HG03097 (cell line): ENCODE data around the gene LRRC41.
"Not testable (repeated sequence)": the region's sequence is repeated elsewhere in the genome, so short reads cannot be mapped to it uniquely, and the experiment has no call there.

Source experiments
- ATAC-seq: cut with Tn5 transposase; IDR thresholded peaks from one replicate; pipeline ENCODE4 v1.9.1; 2021; ENCODE audit not compliant: unreplicated experiment, low FRiP score

The LRRC41 gene

DNA sequence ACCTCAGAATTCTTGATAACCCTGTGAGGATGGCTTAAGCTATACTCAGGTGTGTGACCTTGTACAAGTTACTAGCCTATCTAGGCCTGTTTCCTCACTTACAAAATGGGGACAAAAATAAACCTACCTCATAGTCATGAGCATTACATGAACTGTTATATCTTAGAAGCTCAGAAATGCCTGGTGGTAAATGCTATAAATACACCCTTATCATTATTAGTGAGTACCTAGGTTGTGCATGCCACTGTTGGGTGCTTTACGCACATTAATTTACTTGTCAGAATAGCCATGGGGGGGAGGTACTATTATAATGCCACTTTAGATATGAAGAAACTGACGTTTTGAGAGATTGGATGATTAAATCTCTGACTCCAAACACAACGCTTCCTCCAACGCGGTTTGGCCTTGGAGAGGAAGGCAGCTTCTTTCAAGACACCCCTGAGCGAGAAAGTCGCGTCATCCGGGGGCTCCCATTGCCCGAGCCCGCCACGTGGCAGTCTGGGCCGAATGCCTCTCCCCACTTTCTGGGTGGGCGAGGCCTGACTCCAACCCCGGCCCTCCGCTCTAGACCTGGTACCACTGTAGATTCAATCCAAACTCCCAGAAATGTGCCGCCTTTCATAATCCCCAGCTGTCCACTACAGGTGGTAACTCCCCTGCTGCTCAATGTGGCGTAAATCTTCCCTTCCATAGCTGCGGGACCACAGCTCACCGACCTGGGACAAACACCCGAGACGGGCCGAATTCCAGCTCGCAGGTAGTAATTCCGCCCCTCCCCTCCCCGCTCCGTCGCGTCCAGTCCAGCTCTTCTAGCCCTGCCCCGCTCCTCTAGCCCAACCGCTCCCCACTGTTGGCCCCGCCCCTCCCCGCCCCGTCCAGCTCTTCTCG, 56.6 kb downstream of the LRRC41 start:
- peak; percentile 33 for ATAC-seq

DNA sequence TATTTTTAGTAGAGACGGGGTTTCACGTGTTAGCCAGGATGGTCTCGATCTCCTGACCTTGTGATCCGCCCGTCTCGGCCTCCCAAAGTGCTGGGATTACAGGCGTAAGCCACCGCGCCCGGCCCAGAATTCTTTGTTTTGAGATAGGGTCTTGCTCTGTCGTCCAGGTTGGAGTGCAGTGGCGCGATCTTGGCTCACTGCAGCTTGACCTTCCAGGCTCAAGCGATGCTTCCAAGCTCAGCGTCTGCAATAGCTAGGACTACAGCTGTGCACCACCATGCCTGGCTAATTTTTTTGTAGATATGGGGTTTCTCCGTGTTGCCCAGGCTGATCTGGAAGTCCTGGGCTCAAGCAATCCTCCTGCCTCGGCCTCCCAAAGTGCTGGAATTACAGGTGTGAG, 57.3 kb downstream of the LRRC41 start:
- ATAC-seq = not testable (repeated sequence)

DNA sequence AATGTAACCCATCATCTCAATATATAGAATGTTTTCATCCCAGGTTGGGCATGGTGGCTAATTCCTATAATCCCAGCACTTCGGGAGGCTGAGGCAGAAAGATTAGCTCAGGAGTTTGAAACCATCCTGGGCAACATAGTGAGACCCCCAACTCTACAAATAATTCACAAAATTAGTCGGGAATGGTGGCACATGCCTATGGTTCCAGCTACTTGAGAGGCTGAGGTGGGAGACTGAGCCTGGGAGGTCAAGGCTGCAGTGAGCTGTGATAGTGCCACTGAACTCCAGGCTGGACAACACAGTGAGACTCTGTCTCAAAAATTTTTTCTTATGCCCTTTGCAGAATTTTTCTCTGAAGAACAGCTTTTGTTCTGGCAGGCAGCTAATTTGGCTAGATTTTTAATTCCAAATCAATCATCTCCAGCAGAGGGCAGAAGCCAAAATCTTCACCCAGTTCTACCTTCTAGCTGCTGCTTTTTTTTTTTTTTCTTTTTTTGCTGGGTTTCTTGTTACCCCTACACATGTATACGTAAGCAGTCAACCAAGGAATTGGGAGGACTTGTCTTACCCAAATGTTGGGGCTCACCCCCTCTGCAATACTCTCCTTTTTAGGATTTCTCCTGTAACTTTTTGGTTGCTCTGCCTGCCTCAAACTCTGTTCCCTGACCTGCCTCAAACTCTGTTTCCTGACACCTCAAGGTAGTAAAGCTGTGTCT, 58.6 kb downstream of the LRRC41 start:
- no peak for ATAC-seq

DNA sequence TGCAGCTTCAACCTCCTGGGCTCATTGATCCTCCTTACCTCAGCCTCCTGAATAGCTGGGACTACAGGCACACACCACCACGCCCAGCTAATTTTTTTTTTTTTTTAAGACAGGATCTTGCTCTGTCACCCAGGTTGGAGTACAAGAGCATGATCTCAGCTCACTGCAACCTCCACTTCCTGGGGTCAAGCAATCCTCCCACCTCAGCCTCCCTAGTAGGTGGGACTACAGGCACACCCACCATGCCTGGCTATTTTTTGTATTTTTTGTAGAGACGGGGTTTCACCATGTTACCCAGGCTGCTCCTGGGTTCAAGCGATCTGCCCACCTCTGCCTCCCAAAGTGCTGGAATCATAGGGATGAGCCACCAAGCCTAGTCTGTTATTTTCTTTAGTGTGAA, 59.6 kb downstream of the LRRC41 start:
- ATAC-seq = not testable (repeated sequence)

DNA sequence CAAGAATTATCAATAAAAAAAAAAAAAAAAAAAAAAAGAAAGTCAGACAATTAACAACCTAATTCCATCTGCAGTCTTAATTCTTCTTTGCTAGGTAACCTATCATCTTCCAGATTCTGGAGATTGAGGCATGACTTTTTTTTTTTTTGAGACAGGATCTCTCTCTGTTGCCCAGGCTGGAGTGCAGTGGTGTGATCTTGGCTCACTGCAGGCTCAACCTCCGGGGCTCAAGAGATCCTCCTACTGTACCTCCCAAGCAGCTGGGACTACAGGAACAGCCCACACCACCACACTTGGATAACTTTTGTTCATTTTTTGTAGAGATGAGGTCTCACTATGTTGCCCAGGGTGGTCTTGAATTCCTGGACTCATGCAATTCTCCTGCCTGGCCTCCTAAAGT, 60.5 kb downstream of the LRRC41 start:
- ATAC-seq = no peak

DNA sequence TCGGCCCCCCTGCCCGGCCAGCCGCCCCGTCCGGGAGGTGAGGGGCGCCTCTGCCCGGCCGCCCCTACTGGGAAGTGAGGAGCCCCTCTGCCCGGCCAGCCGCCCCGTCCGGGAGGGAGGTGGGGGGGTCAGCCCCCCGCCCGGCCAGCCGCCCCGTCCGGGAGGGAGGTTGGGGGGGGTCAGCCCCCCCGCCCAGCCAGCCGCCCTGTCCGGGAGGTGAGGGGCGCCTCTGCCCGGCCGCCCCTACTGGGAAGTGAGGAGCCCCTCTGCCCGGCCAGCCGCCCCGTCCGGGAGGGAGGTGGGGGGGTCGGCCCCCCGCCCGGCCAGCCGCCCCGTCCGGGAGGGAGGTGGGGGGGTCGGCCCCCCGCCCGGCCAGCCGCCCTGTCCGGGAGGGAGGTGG, 61.7 kb downstream of the LRRC41 start:
- not testable (repeated sequence) for ATAC-seq

DNA sequence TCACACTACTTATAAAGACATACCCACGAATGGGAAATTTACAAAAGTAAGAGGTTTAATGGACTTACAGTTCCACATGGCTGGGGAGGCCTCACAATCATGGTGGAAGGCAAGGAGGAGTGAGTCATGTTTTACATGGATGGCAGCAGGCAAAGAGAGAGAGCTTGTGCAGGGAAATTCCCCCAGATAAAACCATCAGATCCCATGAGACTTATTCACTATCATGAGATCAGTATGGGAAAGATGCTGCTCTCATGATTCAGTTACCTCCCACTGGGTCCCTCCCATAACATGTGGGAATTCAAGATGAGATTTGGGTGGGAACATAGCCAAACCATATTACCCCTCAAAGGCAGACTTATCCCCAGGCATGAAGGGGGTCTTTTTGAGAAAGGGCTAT, 64.6 kb downstream of the LRRC41 start:
- not testable (repeated sequence) for ATAC-seq

DNA sequence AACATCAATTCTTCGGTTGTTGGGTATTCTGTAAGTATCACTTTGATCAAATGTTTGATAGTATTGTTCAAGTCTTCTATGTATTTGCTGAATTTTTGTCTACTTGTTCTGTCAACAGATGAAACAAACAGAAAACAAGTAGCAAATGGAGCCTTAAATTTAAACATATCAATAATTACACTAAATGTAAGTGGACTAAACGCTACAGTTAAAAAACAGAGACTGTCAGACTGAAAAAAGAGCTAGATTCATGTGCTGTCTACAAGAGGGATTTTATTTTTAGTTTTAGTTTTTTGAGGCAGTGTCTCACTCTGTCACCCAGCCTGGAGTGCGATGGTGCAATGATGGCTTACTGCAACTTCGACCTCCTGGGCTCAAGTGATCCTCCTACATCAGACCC, 66.5 kb downstream of the LRRC41 start:
- no peak for ATAC-seq

DNA sequence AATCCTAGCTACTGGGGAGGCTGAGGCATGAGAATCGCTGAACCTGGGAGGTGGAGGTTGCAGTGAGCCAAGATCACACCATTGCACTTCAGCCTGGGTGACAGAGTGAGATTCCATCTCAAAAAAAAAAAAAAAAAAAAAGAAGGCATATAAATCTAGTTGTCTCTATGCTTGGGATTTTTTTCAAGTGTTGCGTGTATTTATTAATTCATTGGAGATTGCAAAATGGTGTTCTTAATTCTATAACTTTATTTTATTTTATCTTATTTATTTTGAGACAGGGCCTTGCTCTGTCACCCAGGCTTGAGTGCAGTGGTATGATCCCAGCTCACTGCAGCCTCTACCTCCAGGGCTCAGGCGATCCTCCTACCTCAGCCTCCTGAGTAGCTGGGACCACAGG, 72.2 kb downstream of the LRRC41 start:
- ATAC-seq = not testable (repeated sequence)
